ENCODE data around the gene STT3B.
"Not testable (repeated sequence)": the region's sequence is repeated elsewhere in the genome, so short reads cannot be mapped to it uniquely, and the experiment has no call there.

STT3B gene

GRCh38 chr3:31503456-31503855 lies 29.3 kb upstream of the STT3B start:
- H3K9me3 ChIP-seq, result no peaks in the 10 kb centered on the region
- H3K27me3 ChIP-seq, result no peaks in the 10 kb centered on the region
- no peaks in the 10 kb centered on the region for H3K4me1 ChIP-seq
- DNase-seq, result no peak
- no peaks in the 10 kb centered on the region for H3K36me3 ChIP-seq
- no peak for TF ChIP-seq CTCF (IDR thresholded peaks at IDR 0.05; ENCODE audit: low read depth, low read length)
- H3K4me3 ChIP-seq (ENCODE audit: low read depth, low read length), result no peak overlapping the region

- no peak for DNase-seq
- no peaks in the 10 kb centered on the region for H3K9me3 ChIP-seq
- H3K27me3 ChIP-seq, result no peaks in the 10 kb centered on the region
- H3K36me3 ChIP-seq, result no peaks in the 10 kb centered on the region
- H3K4me3 ChIP-seq (ENCODE audit: low read depth, low read length), result no peak overlapping the region
- H3K4me1 ChIP-seq, result no peaks in the 10 kb centered on the region
- no peak for TF ChIP-seq CTCF (IDR thresholded peaks at IDR 0.05; ENCODE audit: low read depth, low read length)
Measured at GRCh38 chr3:31504230-31504629, 28.5 kb upstream of the STT3B start.

GRCh38 chr3:31505371-31506048 lies 27.2 kb upstream of the STT3B start:
- TF ChIP-seq CTCF (IDR thresholded peaks at IDR 0.05; ENCODE audit: low read depth, low read length), result no peak
- H3K27me3 ChIP-seq, result no peaks in the 10 kb centered on the region
- H3K36me3 ChIP-seq, result no peaks in the 10 kb centered on the region
- no peaks in the 10 kb centered on the region for H3K9me3 ChIP-seq
- no peaks in the 10 kb centered on the region for H3K4me1 ChIP-seq
- H3K4me3 ChIP-seq (ENCODE audit: low read depth, low read length), result no peak overlapping the region
- DNase-seq, result no peak

- not testable (repeated sequence) for H3K27me3 ChIP-seq; H3K36me3 ChIP-seq; H3K4me3 ChIP-seq (ENCODE audit: low read depth, low read length); H3K9me3 ChIP-seq; H3K4me1 ChIP-seq; DNase-seq
Measured at GRCh38 chr3:31506515-31506914, 26.2 kb upstream of the STT3B start.

- Histone ChIP-seq H3K27me3 (no peaks in the 10 kb centered on the region), H3K36me3 (no peaks in the 10 kb centered on the region), H3K4me1 (no peaks in the 10 kb centered on the region), H3K9me3 (no peaks in the 10 kb centered on the region), H3K4me3 (ENCODE audit: low read depth, low read length) (no peak overlapping the region)
- TF ChIP-seq CTCF (IDR thresholded peaks at IDR 0.05; ENCODE audit: low read depth, low read length), result no peak
- no peak for DNase-seq
Measured at GRCh38 chr3:31508452-31509146, 24.1 kb upstream of the STT3B start.

- no peak for TF ChIP-seq CTCF (IDR thresholded peaks at IDR 0.05; ENCODE audit: low read depth, low read length)
- no peaks in the 10 kb centered on the region for H3K27me3 ChIP-seq
- no peaks in the 10 kb centered on the region for H3K9me3 ChIP-seq
Measured at GRCh38 chr3:31509147-31509728, 23.5 kb upstream of the STT3B start.

More at GRCh38 chr3:31509147-31509728, 23.5 kb upstream of the STT3B start:
- Histone ChIP-seq H3K4me1 (no peaks in the 10 kb centered on the region), H3K4me3 (ENCODE audit: low read depth, low read length) (no peak overlapping the region), H3K36me3 (no peaks in the 10 kb centered on the region)
- no peak for DNase-seq
